Neutrophil (primary cell): ENCODE results near the gene CDK11A.

Experiments
- H3K27ac ChIP-seq: fragments of 200-600 bp; sonication (generic); 2 replicates; pipeline ENCODE4 v1.5.1; 2016; ENCODE audit warnings: mild to moderate bottlenecking, moderate library complexity
- H3K27me3 ChIP-seq: fragments of 200-600 bp; sonication (generic); 2 replicates; pipeline ENCODE4 v1.6.0; 2016; ENCODE audit warnings: mild to moderate bottlenecking
- H3K36me3 ChIP-seq: fragments of 200-600 bp; sonication (generic); 2 replicates; pipeline ENCODE4 v1.5.1; 2017
- H3K4me1 ChIP-seq, 2 experiments: fragments of 200-600 bp in 1 of 2; sonication (generic) in 1 of 2; 1 replicate in 1 of 2; 2 replicates in 1 of 2; pipeline versions ENCODE4 v1.5.1 to v1.6.1; 2013 to 2016; ENCODE audit warnings: low read depth in 1 of 2, low read length in 1 of 2, mild to moderate bottlenecking in 1 of 2, moderate library complexity in 1 of 2; ENCODE audit not compliant: control insufficient read depth in 1 of 2, insufficient read depth in 1 of 2
- H3K4me3 ChIP-seq, 2 experiments: fragments of 200-600 bp in 1 of 2; sonication (generic) in 1 of 2; 1 replicate in 1 of 2; 2 replicates in 1 of 2; pipeline ENCODE4 v1.5.1; 2013 to 2016; ENCODE audit warnings: low read depth in 1 of 2, low read length in 1 of 2, mild to moderate bottlenecking in 1 of 2, moderate library complexity in 1 of 2
- H3K9me3 ChIP-seq: fragments of 200-600 bp; sonication (generic); 2 replicates; pipeline ENCODE4 v1.5.1; 2016
- TF ChIP-seq, protein P1 (sequence below): fragments of 200-600 bp; sonication (generic); IDR thresholded peaks from 2 replicates; pipeline ENCODE4 v1.5.1; 2016; ENCODE audit warnings: antibody characterized with exemption

The CDK11A gene

DNA sequence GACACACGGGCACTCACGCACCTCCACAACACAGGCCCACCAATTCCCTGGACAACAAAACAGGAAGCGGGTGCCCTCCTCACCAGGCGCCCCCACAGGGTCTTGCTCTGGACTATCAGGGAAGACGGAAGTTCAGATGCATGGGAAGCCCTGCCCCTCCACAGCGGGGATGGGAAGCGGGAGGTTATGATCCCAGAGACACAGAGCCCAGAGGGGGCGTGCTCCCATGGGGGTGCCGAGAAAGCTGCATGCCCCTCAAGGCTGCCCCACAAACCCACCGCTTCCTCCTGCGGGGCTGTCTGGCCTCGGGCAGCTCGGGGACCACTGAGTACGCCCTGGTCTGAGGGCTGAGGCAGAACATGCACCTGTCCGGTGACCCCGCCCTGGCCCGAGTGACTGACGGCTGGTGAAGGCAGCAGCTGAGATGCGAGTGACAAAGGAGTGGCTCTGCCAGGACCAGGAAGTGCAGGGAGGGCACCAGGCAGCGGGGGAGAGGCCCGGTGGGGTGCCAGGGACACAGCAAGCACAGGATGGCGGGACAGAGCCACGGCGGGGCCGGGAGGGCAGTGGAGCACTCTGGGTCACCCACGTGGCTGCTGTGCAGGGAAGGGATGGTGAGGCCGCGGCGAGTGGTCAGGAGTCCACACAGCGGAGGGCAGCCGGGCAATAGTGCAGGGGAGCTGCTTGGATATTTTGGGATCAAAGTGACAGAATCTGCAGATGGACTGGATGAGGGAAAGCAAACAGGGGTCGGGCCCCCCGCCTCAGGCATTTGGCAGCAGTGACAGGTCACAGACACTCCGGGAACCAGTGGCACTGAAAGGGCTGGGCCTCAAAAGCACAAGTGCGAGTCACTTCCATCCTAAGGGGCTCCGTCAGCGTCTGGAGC is 35.5 kb upstream of the CDK11A start:
- peaks cover 100% of the 10 kb centered on the region for H3K36me3 ChIP-seq
- H3K9me3 ChIP-seq: no peaks in the 10 kb centered on the region
- TF ChIP-seq, protein P1, sequence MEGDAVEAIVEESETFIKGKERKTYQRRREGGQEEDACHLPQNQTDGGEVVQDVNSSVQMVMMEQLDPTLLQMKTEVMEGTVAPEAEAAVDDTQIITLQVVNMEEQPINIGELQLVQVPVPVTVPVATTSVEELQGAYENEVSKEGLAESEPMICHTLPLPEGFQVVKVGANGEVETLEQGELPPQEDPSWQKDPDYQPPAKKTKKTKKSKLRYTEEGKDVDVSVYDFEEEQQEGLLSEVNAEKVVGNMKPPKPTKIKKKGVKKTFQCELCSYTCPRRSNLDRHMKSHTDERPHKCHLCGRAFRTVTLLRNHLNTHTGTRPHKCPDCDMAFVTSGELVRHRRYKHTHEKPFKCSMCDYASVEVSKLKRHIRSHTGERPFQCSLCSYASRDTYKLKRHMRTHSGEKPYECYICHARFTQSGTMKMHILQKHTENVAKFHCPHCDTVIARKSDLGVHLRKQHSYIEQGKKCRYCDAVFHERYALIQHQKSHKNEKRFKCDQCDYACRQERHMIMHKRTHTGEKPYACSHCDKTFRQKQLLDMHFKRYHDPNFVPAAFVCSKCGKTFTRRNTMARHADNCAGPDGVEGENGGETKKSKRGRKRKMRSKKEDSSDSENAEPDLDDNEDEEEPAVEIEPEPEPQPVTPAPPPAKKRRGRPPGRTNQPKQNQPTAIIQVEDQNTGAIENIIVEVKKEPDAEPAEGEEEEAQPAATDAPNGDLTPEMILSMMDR: no peak
- H3K4me3 ChIP-seq: no peak overlapping the region
- H3K4me1 ChIP-seq: peaks cover 54 to 59% of the 10 kb centered on the region in 2 experiments
- H3K27me3 ChIP-seq: no peaks in the 10 kb centered on the region
- H3K27ac ChIP-seq: peak overlapping the region; percentile 82

- Histone ChIP-seq H3K9me3 (peaks cover 3% of the 10 kb centered on the region), H3K4me3 (peak overlapping the region in 1 of 2 experiments; percentile 30), H3K36me3 (peaks cover 100% of the 10 kb centered on the region), H3K4me1 (peaks cover 46 to 51% of the 10 kb centered on the region in 2 experiments), H3K27ac (peak overlapping the region; percentile 82), H3K27me3 (no peaks in the 10 kb centered on the region)
- TF ChIP-seq, protein P1: no peak
Observed at GRCh38 chr1:1758692-1759455, 34.7 kb upstream of the CDK11A start.

DNA sequence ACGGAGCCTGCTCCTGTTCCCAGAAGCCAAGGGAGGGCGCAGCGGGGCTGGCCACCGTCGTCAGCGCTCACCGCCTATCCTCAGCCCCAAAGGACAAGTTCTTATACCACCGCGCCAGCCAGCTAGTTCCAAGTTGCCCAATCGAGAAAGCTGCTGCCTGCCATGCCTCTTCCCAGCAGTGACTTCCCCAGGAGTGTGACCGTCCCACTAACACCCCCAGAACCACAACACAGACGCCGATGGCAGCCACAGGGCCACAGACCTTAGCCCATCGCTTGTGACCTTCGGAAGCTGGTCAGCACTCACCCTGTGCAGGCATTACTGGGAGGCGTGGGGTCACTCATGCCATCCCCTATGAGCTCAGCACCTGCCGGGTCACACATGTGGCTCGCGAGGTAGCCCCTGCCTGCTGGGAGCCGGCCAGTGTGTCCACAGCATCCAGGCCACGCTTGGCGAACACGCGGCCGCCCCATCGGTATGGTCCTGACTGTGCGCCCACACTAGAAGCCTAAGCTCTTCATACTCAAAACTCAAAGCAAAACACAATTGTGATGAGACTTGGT is 34.0 kb upstream of the CDK11A start:
- TF ChIP-seq, protein P1: no peak
- Histone ChIP-seq H3K4me1 (peaks cover 38 to 43% of the 10 kb centered on the region in 2 experiments), H3K9me3 (peaks cover 7% of the 10 kb centered on the region), H3K27ac (peak overlapping the region; percentile 82), H3K36me3 (peaks cover 100% of the 10 kb centered on the region), H3K27me3 (no peaks in the 10 kb centered on the region), H3K4me3 (peak overlapping the region in 1 of 2 experiments; percentile 30)

- H3K27me3 ChIP-seq: no peaks in the 10 kb centered on the region
- H3K4me1 ChIP-seq: peaks cover 32 to 37% of the 10 kb centered on the region in 2 experiments
- H3K36me3 ChIP-seq: peaks cover 100% of the 10 kb centered on the region
- H3K9me3 ChIP-seq: peaks cover 7% of the 10 kb centered on the region
- no peak overlapping the region for H3K4me3 ChIP-seq
- peak overlapping the region; percentile 82 for H3K27ac ChIP-seq
- TF ChIP-seq, protein P1: no peak
Observed at GRCh38 chr1:1757422-1758058, 33.4 kb upstream of the CDK11A start.
